Measurements from ENCODE around the gene BIRC2. TPM values are rescaled to one million over a fixed set of nuclear protein-coding genes. Genes with fewer than 3 reads are reported as not detected.

Gene BIRC2
- total and polyA plus RNA-seq, 8 donors: 17.3 to 301 (median 42.8) TPM

DNA sequence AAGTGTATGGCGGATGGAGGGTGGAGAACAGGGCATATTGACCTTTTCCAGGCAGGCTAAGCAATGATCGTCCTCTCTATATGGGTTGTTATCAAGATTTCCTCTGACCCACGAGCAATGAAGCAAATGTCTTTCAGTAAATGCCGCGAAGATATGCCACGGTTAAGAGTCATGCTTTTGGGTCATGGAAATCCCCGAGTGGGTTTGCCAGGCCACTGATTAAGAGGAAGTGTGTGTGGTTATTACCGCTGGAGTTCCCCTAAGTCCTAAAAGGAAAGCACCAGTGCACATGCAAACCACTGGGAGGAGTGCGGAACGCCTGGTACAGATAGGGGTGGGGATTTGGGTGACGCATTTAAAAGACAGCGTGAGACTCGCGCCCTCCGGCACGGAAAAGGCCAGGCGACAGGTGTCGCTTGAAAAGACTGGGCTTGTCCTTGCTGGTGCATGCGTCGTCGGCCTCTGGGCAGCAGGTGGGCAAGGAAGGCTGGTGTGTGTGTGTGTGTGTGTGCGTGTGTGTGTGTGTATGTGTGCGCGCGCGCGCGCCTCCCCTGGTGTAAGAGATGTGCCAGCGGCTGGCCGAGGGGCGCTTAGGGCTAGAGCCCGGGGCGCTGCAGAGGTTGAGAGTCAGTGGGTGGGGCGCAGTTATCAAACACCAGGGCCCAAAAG, 29.8 kb upstream of the BIRC2 start, which contains the start of gene BIRC3:
TSS of gene BIRC3 (plus strand) at position 386 of the 669 bp plus-strand sequence. CDS start 7,026 bp downstream, outside the sequence.
- TF ChIP-seq, protein P1, sequence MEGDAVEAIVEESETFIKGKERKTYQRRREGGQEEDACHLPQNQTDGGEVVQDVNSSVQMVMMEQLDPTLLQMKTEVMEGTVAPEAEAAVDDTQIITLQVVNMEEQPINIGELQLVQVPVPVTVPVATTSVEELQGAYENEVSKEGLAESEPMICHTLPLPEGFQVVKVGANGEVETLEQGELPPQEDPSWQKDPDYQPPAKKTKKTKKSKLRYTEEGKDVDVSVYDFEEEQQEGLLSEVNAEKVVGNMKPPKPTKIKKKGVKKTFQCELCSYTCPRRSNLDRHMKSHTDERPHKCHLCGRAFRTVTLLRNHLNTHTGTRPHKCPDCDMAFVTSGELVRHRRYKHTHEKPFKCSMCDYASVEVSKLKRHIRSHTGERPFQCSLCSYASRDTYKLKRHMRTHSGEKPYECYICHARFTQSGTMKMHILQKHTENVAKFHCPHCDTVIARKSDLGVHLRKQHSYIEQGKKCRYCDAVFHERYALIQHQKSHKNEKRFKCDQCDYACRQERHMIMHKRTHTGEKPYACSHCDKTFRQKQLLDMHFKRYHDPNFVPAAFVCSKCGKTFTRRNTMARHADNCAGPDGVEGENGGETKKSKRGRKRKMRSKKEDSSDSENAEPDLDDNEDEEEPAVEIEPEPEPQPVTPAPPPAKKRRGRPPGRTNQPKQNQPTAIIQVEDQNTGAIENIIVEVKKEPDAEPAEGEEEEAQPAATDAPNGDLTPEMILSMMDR (IDR thresholded peaks at IDR 0.05): peak in 4 of 7 experiments; percentile 12 to 42 (median 21)
- TF ChIP-seq POLR2AphosphoS5 (IDR thresholded peaks at IDR 0.05) (peak; percentile 82 to 95 (median 91)), POLR2A (IDR thresholded peaks at IDR 0.05) (peak in 2 of 4 donors; percentile 37 to 84), EP300 (IDR thresholded peaks at IDR 0.05) (no peak)

DNA sequence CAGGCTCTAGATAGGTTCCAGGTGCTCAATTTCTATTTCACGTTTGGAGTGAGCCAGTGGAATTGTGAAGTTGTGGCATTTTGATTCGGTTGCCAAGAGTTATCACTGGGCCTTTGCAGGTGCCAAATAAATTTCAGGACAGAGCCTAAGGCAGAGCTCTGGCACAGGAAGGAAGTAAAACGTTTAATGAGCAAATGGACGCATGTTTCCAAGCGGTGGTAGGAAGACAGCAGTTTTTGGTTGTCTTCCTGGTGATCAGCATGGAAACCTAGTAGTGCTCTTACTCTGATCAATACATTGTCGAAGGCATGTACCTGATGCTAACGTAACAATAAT, 29.3 kb upstream of the BIRC2 start:
- intact Hi-C loops (cut with DNase I; ENCODE audit: low total_unique reads): no loop called here
- Histone ChIP-seq H3K9me3 (no peaks in the 10 kb centered on the region), H3K36me3 (peaks cover 0 to 12% (median 0%) of the 10 kb centered on the region in 4 donors), H3K4me3 (peak overlapping the region; percentile 59 to 67 (median 62)), H3K27me3 (no peaks in the 10 kb centered on the region), H3K27ac (peak overlapping the region; percentile 82 to 97 (median 91)), H3K4me1 (peaks cover 29 to 86% (median 53%) of the 10 kb centered on the region in 4 donors)
- TF ChIP-seq, protein P1 (IDR thresholded peaks at IDR 0.05): no peak
- peak in 1 of 3 donors; percentile 6 for TF ChIP-seq POLR2AphosphoS5 (IDR thresholded peaks at IDR 0.05)
- no peak for DNase-seq
- WGBS, 5 donors: 12 to 25% (median 17%) methylated on average over 7 of the region's 7 CpGs

More for the DNA sequence above, 29.8 kb upstream of the BIRC2 start, which contains the start of gene BIRC3:
- intact Hi-C loops (cut with DNase I; ENCODE audit: low total_unique reads): no loop called here
- Histone ChIP-seq H3K9me3 (no peaks in the 10 kb centered on the region), H3K27me3 (no peaks in the 10 kb centered on the region), H3K4me3 (peak within 1 kb of the TSS; percentile 59 to 67 (median 62)), H3K27ac (peak within 1 kb of the TSS; percentile 82 to 97 (median 91)), H3K36me3 (peaks cover 0 to 7% (median 0%) of the 10 kb centered on the region in 4 donors), H3K4me1 (peaks cover 29 to 86% (median 55%) of the 10 kb centered on the region in 4 donors)
- WGBS, 5 donors: 0 to 1% (median 1%) methylated on average over 19 to 34 of the region's 34 CpGs
- DNase-seq: peak; percentile 90 to 94

DNA sequence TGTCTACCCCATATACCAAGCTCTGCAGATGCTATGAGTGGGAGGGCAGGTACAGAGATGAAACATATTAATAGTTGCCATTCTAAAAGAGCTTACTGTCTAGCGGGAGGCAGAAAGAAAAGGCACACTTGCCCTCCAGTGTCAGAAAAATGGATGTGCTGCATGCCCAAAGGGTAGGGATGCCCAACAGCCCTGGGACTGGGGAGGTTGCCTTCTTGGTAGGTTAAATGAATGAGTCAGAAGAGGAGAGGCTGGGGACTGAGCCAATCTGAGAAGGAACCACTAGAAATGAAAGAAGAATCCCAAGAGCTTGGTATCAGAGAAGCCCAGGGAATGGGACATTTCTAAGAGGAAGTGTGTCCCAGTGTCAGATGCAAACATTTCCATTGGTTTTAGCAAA, 28.5 kb upstream of the BIRC2 start:
- Histone ChIP-seq H3K36me3 (peaks cover 0 to 13% (median 0%) of the 10 kb centered on the region in 4 donors), H3K4me1 (peaks cover 23 to 84% (median 46%) of the 10 kb centered on the region in 4 donors), H3K27ac (peak overlapping the region in 4 of 5 donors; percentile 90 to 97 (median 92)), H3K27me3 (no peaks in the 10 kb centered on the region), H3K9me3 (no peaks in the 10 kb centered on the region), H3K4me3 (peak overlapping the region; percentile 59 to 67 (median 62))
- 70 to 89% (median 76%) methylated on average over 1 of the region's 1 CpG for WGBS, 5 donors
- intact Hi-C loops (cut with DNase I; ENCODE audit: low total_unique reads): no loop called here
- DNase-seq: peak in 1 of 2 donors; percentile 42
- TF ChIP-seq POLR2AphosphoS5 (IDR thresholded peaks at IDR 0.05): peak in 2 of 3 donors; percentile 11 to 29
- TF ChIP-seq POLR2A (IDR thresholded peaks at IDR 0.05): no peak

DNA sequence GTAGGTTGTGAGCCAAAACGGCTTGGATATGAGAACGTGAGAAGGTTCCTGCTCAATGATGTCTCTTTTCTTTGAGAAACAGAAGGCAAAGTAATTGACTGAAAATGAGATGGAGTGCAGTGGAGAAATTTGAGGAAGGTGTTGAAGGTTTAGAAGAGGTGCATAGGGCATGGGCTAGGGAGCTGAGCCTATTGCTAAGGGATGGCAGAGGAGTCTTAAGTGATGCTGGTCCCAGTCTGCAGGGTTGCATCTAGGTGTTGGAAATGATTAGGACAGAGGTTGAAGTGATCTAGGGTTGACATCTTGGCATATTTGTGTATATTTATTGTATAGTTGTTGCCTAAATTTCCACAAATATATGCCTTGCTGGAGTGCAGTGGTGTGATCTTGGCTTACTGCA, 27.5 kb upstream of the BIRC2 start:
- Histone ChIP-seq H3K4me3 (peak overlapping the region in 3 of 4 donors; percentile 59 to 67 (median 64)), H3K4me1 (peaks cover 14 to 82% (median 37%) of the 10 kb centered on the region in 4 donors), H3K27me3 (no peaks in the 10 kb centered on the region), H3K27ac (peak overlapping the region in 4 of 5 donors; percentile 90 to 97 (median 92)), H3K36me3 (peaks cover 0 to 21% (median 2%) of the 10 kb centered on the region in 4 donors), H3K9me3 (no peaks in the 10 kb centered on the region)
- 60 to 83% (median 69%) methylated on average over 2 of the region's 2 CpGs for WGBS, 5 donors
- no peak for TF ChIP-seq POLR2A (IDR thresholded peaks at IDR 0.05)
- TF ChIP-seq POLR2AphosphoS5 (IDR thresholded peaks at IDR 0.05): no peak
- no peak for TF ChIP-seq EP300 (IDR thresholded peaks at IDR 0.05)
- TF ChIP-seq, protein P1 (IDR thresholded peaks at IDR 0.05): no peak
- intact Hi-C loops (cut with DNase I; ENCODE audit: low total_unique reads): no loop called here
- DNase-seq: no peak

Measured in stomach (tissue), 9 donors.